Mesendoderm (in vitro differentiated cells): ENCODE measurements around the gene AP3S2.

Experiments used
- DNase-seq: peaks from one replicate; pipeline ENCODE4 v3.0.0; 2013
- H2AK5ac ChIP-seq: 2 replicates; pipeline ENCODE4 v1.6.1; 2013; ENCODE audit warnings: low read length, inconsistent platforms
- H2BK120ac ChIP-seq: 2 replicates; pipeline ENCODE4 v1.6.1; 2013; ENCODE audit warnings: low read depth, mild to moderate bottlenecking, low read length, moderate library complexity, mixed read lengths
- H2BK15ac ChIP-seq: replicated peaks from 2 replicates; pipeline ENCODE4 v1.6.1; 2013; ENCODE audit warnings: low read depth, mild to moderate bottlenecking, moderate library complexity
- H2BK5ac ChIP-seq: 2 replicates; pipeline ENCODE4 v1.6.1; 2013; ENCODE audit warnings: low read length, inconsistent platforms
- H3K18ac ChIP-seq: 2 replicates; pipeline ENCODE4 v1.6.1; 2013; ENCODE audit warnings: mild to moderate bottlenecking, low read length, mixed read lengths
- H3K23ac ChIP-seq: one replicate; pipeline ENCODE4 v1.6.1; 2013; ENCODE audit warnings: low read length
- H3K27ac ChIP-seq: 2 replicates; pipeline ENCODE4 v1.5.1; 2013; ENCODE audit warnings: low read depth, mild to moderate bottlenecking, inconsistent platforms, low read length, moderate library complexity
- H3K27me3 ChIP-seq: 2 replicates; pipeline ENCODE4 v1.6.1; 2013; ENCODE audit warnings: low read length, control low read depth, mild to moderate bottlenecking, inconsistent platforms; ENCODE audit not compliant: insufficient read depth, poor library complexity
- H3K36me3 ChIP-seq: 2 replicates; pipeline ENCODE4 v1.6.1; 2013; ENCODE audit warnings: low read length, inconsistent platforms; ENCODE audit not compliant: control insufficient read depth, insufficient read depth
- H3K4ac ChIP-seq: one replicate; pipeline ENCODE4 v1.6.1; 2013; ENCODE audit warnings: low read depth, mild to moderate bottlenecking, low read length, moderate library complexity
- H3K4me1 ChIP-seq: 2 replicates; pipeline ENCODE4 v1.6.1; 2013; ENCODE audit warnings: low read depth, low read length, inconsistent platforms; ENCODE audit not compliant: control insufficient read depth
- H3K4me2 ChIP-seq: 2 replicates; pipeline ENCODE4 v1.6.1; 2013; ENCODE audit warnings: low read length
- H3K4me3 ChIP-seq: 2 replicates; pipeline ENCODE4 v1.5.1; 2013; ENCODE audit warnings: mild to moderate bottlenecking, low read length
- H3K56ac ChIP-seq: one replicate; pipeline ENCODE4 v1.6.1; 2013; ENCODE audit warnings: low read length
- H3K79me1 ChIP-seq: 2 replicates; pipeline ENCODE4 v1.6.1; 2013; ENCODE audit warnings: low read length, inconsistent platforms
- H3K79me2 ChIP-seq: 2 replicates; pipeline ENCODE4 v1.6.1; 2013; ENCODE audit warnings: mild to moderate bottlenecking, low read length; ENCODE audit not compliant: control insufficient read depth, insufficient read depth
- H3K9ac ChIP-seq: 2 replicates; pipeline ENCODE4 v1.6.1; 2013; ENCODE audit warnings: low read length, inconsistent platforms
- H4K5ac ChIP-seq: one replicate; pipeline ENCODE4 v1.6.1; 2013; ENCODE audit warnings: low read length
- H4K8ac ChIP-seq: one replicate; pipeline ENCODE4 v1.6.1; 2013; ENCODE audit warnings: low read depth, mild to moderate bottlenecking, control low read depth, low read length, moderate library complexity
- WGBS: extraction: QIAGEN DNeasy Blood & Tissue Kit; methylation state at CpG from one replicate; pipeline ENCODE4 v1.1.7; 2013; ENCODE audit warnings: low lambda C conversion rate, missing lambda C conversion rate; ENCODE audit not compliant: insufficient coverage; ENCODE audit errors: extremely low coverage; 5-methylcytosine and 5-hydroxymethylcytosine counted together

Gene AP3S2

GRCh38 chr15:89822026-89822425 lies 71.8 kb downstream of the AP3S2 start:
- H3K4me1 ChIP-seq = no peaks in the 10 kb centered on the region
- no peaks in the 10 kb centered on the region for H3K79me2 ChIP-seq
- H2AK5ac ChIP-seq = no peak overlapping the region
- no CpG with 5 or more reads among the region's 11 CpGs for WGBS
- H3K36me3 ChIP-seq = no peaks in the 10 kb centered on the region
- H4K5ac ChIP-seq = no peak overlapping the region
- no peak overlapping the region for H3K4me2 ChIP-seq
- H2BK5ac ChIP-seq = no peak overlapping the region
- H3K4me3 ChIP-seq = no peak overlapping the region
- H3K4ac ChIP-seq = no peak overlapping the region
- no peak overlapping the region for H3K23ac ChIP-seq
- H3K27me3 ChIP-seq = no peaks in the 10 kb centered on the region
- no peak overlapping the region for H3K27ac ChIP-seq
- H2BK120ac ChIP-seq = no peak overlapping the region
- H3K56ac ChIP-seq = no peak overlapping the region
- no peak for DNase-seq
- no peak overlapping the region for H3K18ac ChIP-seq
- no peaks in the 10 kb centered on the region for H3K79me1 ChIP-seq
- no peak overlapping the region for H4K8ac ChIP-seq
- no peak overlapping the region for H3K9ac ChIP-seq
- no peak overlapping the region for H2BK15ac ChIP-seq

- no peak overlapping the region for H2BK120ac ChIP-seq
- no peak overlapping the region for H3K4me3 ChIP-seq
- H3K27ac ChIP-seq = no peak overlapping the region
- H3K23ac ChIP-seq = no peak overlapping the region
- peaks cover 6% of the 10 kb centered on the region for H3K27me3 ChIP-seq
- H4K5ac ChIP-seq = no peak overlapping the region
- H3K18ac ChIP-seq = no peak overlapping the region
- no peaks in the 10 kb centered on the region for H3K4me1 ChIP-seq
- WGBS = no CpG with 5 or more reads among the region's 12 CpGs
- H2AK5ac ChIP-seq = no peak overlapping the region
- no peak overlapping the region for H4K8ac ChIP-seq
- no peak overlapping the region for H3K56ac ChIP-seq
- H2BK5ac ChIP-seq = no peak overlapping the region
- H3K79me2 ChIP-seq = no peaks in the 10 kb centered on the region
- H2BK15ac ChIP-seq = no peak overlapping the region
- H3K4me2 ChIP-seq = no peak overlapping the region
- no peaks in the 10 kb centered on the region for H3K79me1 ChIP-seq
- H3K4ac ChIP-seq = no peak overlapping the region
- DNase-seq = no peak
- no peak overlapping the region for H3K9ac ChIP-seq
- no peaks in the 10 kb centered on the region for H3K36me3 ChIP-seq
Observed at GRCh38 chr15:89820666-89821611, 72.9 kb downstream of the AP3S2 start.

DNA sequence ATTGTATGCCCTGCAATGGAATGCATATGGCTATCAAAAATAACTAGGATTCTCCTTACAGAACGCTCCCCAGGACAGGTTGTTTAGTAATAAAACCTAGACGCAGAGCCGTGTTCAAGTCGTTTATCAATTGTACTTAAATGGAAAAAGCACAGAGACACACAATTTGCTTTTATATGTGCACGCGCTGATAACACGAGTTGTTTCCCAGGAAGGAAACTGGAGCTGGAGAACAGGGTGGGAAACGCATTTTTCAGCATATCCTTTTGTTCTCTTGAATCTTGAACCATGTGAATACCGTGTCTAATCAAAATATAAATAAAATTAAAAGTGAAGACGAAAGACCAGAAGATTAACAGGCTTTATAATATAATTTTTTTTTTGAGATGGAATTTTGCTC lies 75.5 kb downstream of the AP3S2 start:
- Histone ChIP-seq H3K36me3 (no peaks in the 10 kb centered on the region), H4K8ac (no peak overlapping the region), H3K56ac (no peak overlapping the region), H3K4me3 (no peak overlapping the region), H3K23ac (no peak overlapping the region), H3K27ac (no peak overlapping the region), H3K27me3 (peaks cover 17% of the 10 kb centered on the region), H3K9ac (no peak overlapping the region), H2BK15ac (no peak overlapping the region), H3K4me1 (no peaks in the 10 kb centered on the region), H2BK5ac (no peak overlapping the region), H3K79me2 (no peaks in the 10 kb centered on the region), H3K4ac (no peak overlapping the region), H4K5ac (no peak overlapping the region), H3K18ac (no peak overlapping the region), H2AK5ac (no peak overlapping the region), H3K79me1 (no peaks in the 10 kb centered on the region), H2BK120ac (no peak overlapping the region), H3K4me2 (no peak overlapping the region)
- DNase-seq = no peak
- no CpG with 5 or more reads among the region's 10 CpGs for WGBS

GRCh38 chr15:89817701-89818280 lies 76.0 kb downstream of the AP3S2 start:
- H3K18ac ChIP-seq = no peak overlapping the region

DNA sequence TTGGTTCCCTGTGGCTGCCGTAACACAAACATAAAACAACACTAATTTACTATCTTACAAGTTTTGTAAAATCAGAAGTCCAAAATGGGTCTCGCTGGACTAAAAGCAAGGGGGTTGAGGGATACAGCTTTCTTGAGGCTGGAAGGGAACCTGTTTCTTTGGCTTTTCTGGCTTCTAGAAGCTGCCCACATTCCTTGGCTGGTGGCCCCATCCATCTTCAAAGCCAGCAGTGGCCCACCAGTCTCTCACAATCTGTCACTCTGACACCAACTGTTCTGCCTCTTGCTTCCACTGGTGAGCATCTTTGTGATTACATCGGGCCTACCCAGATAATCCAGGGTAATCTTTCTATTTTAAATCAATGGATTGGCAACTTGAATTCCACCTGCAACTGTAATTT lies 78.0 kb downstream of the AP3S2 start:
- no peaks in the 10 kb centered on the region for H3K79me1 ChIP-seq
- H3K4me3 ChIP-seq = no peak overlapping the region
- H3K27ac ChIP-seq = no peak overlapping the region
- no peak overlapping the region for H3K23ac ChIP-seq
- no peak overlapping the region for H3K9ac ChIP-seq
- H3K36me3 ChIP-seq = no peaks in the 10 kb centered on the region
- no peaks in the 10 kb centered on the region for H3K4me1 ChIP-seq
- DNase-seq = no peak
- H2BK5ac ChIP-seq = no peak overlapping the region
- H3K18ac ChIP-seq = no peak overlapping the region
- H3K56ac ChIP-seq = no peak overlapping the region
- WGBS = no CpG with 5 or more reads among the region's 3 CpGs
- no peak overlapping the region for H3K4ac ChIP-seq
- no peak overlapping the region for H4K5ac ChIP-seq
- no peak overlapping the region for H2BK120ac ChIP-seq
- no peak overlapping the region for H3K4me2 ChIP-seq
- no peak overlapping the region for H4K8ac ChIP-seq
- H2BK15ac ChIP-seq = no peak overlapping the region
- H3K79me2 ChIP-seq = no peaks in the 10 kb centered on the region
- no peak overlapping the region for H2AK5ac ChIP-seq
- H3K27me3 ChIP-seq = peaks cover 17% of the 10 kb centered on the region

More at GRCh38 chr15:89817701-89818280, 76.0 kb downstream of the AP3S2 start:
- H2BK120ac ChIP-seq = no peak overlapping the region
- no peak for DNase-seq
- H3K27me3 ChIP-seq = peaks cover 17% of the 10 kb centered on the region
- no peaks in the 10 kb centered on the region for H3K4me1 ChIP-seq
- H3K79me1 ChIP-seq = no peaks in the 10 kb centered on the region
- no peak overlapping the region for H4K8ac ChIP-seq
- no peak overlapping the region for H3K4me3 ChIP-seq
- no peak overlapping the region for H2BK5ac ChIP-seq
- no peak overlapping the region for H2AK5ac ChIP-seq
- no CpG with 5 or more reads among the region's 10 CpGs for WGBS
- H2BK15ac ChIP-seq = no peak overlapping the region
- no peak overlapping the region for H3K9ac ChIP-seq
- no peaks in the 10 kb centered on the region for H3K36me3 ChIP-seq
- H3K27ac ChIP-seq = no peak overlapping the region
- no peak overlapping the region for H4K5ac ChIP-seq
- H3K4me2 ChIP-seq = no peak overlapping the region
- no peak overlapping the region for H3K23ac ChIP-seq
- H3K56ac ChIP-seq = no peak overlapping the region
- H3K4ac ChIP-seq = no peak overlapping the region
- H3K79me2 ChIP-seq = no peaks in the 10 kb centered on the region
